ENCODE measurements around the gene ZNF276. TPM values are rescaled to one million over a fixed set of nuclear protein-coding genes. Genes with fewer than 3 reads are reported as not detected.
"Not testable (repeated sequence)": the region's sequence is repeated elsewhere in the genome, so short reads cannot be mapped to it uniquely, and the experiment has no call there.

ZNF276 gene, protein sequence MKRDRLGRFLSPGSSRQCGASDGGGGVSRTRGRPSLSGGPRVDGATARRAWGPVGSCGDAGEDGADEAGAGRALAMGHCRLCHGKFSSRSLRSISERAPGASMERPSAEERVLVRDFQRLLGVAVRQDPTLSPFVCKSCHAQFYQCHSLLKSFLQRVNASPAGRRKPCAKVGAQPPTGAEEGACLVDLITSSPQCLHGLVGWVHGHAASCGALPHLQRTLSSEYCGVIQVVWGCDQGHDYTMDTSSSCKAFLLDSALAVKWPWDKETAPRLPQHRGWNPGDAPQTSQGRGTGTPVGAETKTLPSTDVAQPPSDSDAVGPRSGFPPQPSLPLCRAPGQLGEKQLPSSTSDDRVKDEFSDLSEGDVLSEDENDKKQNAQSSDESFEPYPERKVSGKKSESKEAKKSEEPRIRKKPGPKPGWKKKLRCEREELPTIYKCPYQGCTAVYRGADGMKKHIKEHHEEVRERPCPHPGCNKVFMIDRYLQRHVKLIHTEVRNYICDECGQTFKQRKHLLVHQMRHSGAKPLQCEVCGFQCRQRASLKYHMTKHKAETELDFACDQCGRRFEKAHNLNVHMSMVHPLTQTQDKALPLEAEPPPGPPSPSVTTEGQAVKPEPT
- 48.0 and 48.3 TPM in 2 replicates for total RNA-seq (2014; rRNA removed; shearing (Covaris generic))

- DNase-seq (ENCODE audit: low spot score): peak; percentile 86
Measured at GRCh38 chr16:89720813-89721545, at the start of gene ZNF276, which contains the start of gene VPS9D1. TSS of gene ZNF276 (plus strand) at chr16:89721537. CDS start at chr16:89721641, 104 bp downstream. TSS of gene VPS9D1 (minus strand) at chr16:89720898. CDS start at chr16:89720861, 37 bp downstream.

GRCh38 chr16:89671565-89671964 lies 49.8 kb upstream of the ZNF276 start:
- DNase-seq (ENCODE audit: low spot score): not testable (repeated sequence)

DNA sequence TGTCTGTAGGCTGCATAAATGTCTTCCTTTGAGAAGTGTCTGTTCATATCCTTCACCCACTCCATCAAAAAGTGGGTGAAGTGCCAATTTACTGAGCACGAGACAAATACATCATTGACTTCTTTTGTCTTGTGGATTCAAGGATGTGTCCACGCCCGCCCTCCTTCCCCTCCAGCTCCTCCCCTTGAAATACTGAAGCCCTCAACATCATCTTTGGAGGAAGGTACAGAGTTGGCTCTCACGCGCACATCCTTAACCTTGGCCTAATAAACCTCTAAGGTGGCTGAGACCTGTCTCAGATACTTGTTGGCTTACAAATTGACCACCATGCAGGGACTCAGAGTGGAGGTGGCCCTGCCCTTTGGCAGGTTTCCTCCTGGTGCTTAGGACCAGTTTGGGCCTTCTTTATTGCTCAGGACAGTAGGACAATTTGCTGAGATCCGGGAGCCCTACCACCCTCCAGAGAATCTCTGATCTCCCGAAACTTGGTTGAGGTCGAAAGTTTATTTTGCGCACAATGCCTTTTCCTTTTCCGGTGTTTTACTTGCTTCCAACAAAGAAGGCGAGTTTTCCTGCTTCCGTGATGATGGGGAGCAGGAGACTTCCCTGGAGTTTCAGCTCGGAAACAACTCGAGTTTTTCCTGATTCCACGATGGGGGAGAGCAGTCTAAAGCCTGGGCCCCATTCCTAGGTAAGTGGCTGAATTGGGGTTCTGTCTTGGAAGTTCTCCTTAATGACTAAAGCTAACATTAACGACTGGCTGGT lies 49.0 kb upstream of the ZNF276 start:
- DNase-seq (ENCODE audit: low spot score): no peak

DNA sequence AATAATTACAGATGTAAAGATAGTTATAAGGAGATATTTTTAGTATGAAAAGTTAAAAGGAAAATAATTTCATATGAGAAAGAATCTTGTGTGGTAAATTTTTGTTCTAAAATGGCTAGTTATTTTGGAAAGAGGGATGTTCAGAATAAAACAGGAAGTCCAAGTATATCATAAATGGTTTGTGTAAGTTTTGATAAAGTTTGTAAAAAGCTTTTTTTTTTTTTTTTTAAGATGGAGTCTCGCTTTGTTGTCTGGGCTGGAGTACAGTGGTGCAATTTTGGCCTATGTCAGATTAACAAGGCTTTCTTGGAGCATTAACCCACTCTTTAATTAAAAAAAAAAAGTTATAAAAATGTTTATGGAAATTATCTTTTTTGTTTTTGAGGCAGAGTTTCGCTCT lies 43.1 kb upstream of the ZNF276 start:
- DNase-seq (ENCODE audit: low spot score): no peak

DNA sequence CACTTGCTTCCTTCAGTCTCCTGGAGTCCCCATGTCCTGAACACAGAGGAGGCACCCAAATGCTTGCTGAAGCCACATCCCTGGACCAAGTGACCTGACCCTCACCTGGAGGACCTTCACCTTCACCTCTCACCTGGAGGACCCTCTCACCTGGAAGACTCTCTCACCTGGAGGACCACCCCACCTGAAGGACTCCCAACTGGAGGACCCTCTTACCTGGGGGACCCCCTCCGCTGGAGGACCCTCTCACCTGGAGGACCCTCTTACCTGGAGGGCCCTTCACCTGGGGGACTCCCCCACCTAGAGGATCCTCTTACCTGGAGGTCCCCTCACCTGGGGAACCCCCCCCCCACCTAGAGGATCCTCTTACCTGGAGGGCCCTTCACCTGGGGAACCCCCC lies 35.4 kb upstream of the ZNF276 start:
- no peak for DNase-seq (ENCODE audit: low spot score)

DNA sequence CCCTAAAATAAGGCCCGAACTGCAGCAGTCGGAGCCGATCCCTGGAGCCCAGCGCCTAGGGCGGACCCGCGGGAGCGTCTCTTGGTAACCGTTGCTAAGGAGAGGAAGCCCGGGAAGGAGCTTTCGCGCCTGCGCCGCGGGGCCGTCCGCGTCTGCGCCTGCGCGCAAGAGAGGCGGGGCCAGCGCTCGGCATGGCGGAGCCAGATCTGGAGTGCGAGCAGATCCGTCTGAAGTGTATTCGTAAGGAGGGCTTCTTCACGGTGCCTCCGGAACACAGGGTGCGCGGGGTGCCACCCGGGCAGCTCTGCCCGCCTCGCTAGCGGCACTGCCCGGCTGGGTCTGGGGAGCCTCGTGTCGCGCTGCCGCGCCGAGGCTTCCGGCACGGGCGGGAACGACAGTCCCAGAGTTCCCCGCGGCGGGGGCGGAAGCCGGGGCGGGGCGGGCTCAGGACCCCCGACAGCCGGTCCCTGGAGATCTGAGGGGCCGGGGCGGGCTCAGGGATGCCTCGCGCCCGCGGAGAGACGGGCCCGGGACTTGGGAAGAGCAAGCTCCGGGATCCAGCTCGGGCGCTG lies 34.7 kb upstream of the ZNF276 start, which contains the start of gene CDK10:
TSS of gene CDK10 (plus strand) at position 170 of the 572 bp plus-strand sequence. CDS start at position 192, 22 bp downstream.
- DNase-seq (ENCODE audit: low spot score): peak; percentile 91

DNA sequence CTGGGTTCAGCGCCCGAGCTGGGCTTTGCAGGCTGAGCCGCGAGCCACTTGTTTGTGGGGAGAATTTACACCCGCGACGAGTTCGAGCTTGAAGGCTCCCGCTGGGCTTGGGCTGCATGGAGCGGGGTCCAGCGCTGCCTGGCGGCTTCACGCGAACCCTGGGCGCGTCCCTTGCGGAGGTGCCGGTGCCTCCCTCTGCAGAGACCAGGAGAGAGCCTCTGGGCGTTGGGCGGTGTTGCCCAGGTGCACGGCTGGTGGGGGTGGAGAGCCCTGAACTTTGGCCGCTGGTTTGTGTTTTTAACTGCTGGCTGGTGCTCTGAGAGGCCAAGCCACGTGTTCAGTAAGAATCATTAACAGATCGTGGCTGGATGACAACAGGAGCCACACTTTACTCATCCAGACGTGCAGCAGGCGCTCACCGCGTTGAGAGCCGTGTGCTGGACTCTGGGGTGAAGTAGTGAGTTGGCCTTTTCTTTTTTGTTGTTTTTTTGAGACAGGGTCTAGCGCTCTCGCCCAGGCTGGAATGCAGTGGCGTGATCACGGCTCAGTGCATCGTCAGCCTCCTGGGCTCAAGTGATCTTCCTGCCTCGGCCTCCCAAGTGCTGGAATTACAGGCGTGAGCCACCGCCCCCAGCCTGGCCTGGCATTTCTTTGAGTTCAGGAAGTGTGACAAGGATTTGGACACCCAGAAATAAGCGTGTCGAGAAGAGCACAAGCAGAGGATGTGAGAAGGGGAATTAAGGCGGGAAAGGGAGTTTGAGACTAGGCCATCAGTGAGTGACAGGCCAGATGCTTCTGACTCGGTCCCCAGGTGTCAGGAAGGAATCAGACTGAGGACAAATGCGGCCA lies 34.0 kb upstream of the ZNF276 start:
- peak; percentile 94 for DNase-seq (ENCODE audit: low spot score)

- DNase-seq (ENCODE audit: low spot score): no peak
Measured at GRCh38 chr16:89688395-89688794, 32.9 kb upstream of the ZNF276 start.

GRCh38 chr16:89689142-89689541 lies 32.2 kb upstream of the ZNF276 start:
- no peak for DNase-seq (ENCODE audit: low spot score)

DNA sequence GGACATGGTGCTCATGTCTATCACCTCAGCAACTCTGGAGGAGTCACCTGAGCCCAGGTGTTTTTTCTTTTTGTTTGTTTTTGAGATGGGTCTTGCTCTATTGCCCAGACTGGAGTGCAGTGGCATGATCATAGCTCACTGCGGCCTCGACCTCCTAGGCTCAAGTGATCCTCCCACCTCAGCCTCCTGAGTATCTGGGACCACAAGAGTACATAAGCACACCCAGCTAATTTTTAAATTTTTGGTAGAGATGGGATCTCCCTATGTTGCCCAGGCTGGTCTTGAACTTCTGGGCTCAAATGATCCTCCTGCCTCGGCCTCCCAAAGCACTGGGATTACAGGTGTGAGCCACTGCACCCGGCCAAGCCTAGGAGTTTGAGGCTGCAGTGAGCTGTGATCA lies 31.7 kb upstream of the ZNF276 start:
- not testable (repeated sequence) for DNase-seq (ENCODE audit: low spot score)

GRCh38 chr16:89690392-89690901 lies 30.9 kb upstream of the ZNF276 start:
- no peak for DNase-seq (ENCODE audit: low spot score)

GRCh38 chr16:89691231-89691985 lies 29.9 kb upstream of the ZNF276 start:
- DNase-seq (ENCODE audit: low spot score): no peak

DNA sequence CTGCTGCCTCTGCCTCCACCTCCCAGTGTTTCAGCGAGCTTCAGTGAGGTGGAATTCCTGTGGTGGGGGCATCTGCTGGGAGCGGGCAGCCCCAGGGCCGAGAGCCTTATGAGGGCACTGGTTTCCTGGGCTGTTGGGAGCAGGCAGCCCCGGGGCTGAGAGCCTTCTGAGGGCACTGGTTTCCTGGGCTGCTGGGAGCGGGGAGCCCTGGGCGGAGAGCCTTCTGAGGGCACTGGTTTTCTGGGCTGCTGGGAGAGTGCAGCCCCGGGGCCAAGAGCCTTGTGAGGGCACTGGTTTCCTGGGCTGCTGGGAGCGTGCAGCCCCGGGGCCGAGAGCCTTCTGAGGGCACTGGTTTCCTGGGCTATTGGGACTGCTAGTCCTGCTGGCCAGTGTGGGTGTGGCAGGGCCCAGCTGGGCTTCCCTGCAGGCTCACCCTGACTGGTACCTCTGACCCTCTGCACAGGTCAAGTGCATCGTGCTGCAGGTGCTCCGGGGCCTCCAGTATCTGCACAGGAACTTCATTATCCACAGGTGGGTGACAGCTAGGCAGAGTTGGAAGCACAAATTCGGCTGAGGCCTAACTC lies 29.3 kb upstream of the ZNF276 start:
- no peak for DNase-seq (ENCODE audit: low spot score)

- no peak for DNase-seq (ENCODE audit: low spot score)
Measured at GRCh38 chr16:89693289-89693731, 28.0 kb upstream of the ZNF276 start.

GRCh38 chr16:89693931-89694783 lies 27.2 kb upstream of the ZNF276 start:
- DNase-seq (ENCODE audit: low spot score): no peak

DNA sequence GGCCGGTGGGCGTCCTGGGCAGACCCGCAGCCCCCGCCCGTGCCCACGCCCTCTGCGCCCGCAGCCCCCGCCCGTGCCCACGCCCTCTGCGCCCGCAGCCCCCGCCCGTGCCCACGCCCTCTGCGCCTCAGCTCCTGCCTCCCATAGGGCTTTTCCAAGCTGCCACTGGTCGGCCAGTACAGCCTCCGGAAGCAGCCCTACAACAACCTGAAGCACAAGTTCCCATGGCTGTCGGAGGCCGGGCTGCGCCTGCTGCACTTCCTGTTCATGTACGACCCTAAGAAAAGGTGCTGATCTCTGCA lies 26.6 kb upstream of the ZNF276 start:
- not testable (repeated sequence) for DNase-seq (ENCODE audit: low spot score)

- no peak for DNase-seq (ENCODE audit: low spot score)
Measured at GRCh38 chr16:89695086-89695874, 26.1 kb upstream of the ZNF276 start.
